ENCODE measurements around the gene SNRNP35.
A peak's percentile ranks its signal among the peaks of the same experiment; 100 is the strongest.

The SNRNP35 gene

DNA sequence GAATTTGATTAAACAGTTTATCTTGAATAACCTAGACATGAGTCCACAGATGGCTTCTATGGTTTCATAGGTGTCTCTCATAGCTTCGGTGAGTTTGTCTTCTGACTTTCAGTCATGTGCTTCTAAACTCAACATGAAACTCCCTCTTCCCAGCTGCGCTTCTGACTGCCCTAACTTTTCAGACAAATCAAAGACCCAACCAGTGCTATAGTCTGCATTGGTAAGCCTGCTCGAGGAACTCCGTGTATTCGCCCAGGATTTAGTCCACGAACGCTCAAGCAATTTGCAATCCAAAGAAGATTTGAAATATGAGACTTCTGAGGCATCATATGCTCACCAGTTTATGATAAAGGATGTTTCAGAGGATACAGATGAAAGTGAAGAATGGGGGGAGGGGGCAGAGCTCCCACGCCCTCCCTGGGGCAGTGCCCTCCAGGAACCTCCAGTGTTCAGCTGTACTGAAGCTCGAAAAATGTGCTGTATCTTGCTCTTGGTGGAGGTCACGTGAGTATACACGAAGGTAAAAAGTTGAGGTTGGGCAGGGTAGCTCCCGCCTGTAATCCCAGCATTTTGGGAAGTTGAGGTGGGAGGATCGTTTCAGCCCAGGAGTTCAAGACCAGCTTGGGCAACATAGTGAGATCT lies 16.3 kb upstream of the SNRNP35 start:
- no peak overlapping the region for H3K9ac ChIP-seq (ENCODE audit: low read length)
- H3K27me3 ChIP-seq (replicated peaks; ENCODE audit: insufficient read depth, low read length): no peaks in the 10 kb centered on the region
- no peaks in the 10 kb centered on the region for H3K9me2 ChIP-seq (replicated peaks; ENCODE audit: insufficient read depth, low read length)
- H3K4me2 ChIP-seq (ENCODE audit: low read depth, low read length): peak overlapping the region; percentile 78
- H3K4me3 ChIP-seq (ENCODE audit: low read length): peak overlapping the region; percentile 30; the same call in 1 of the 2 replicates
- no peaks in the 10 kb centered on the region for H3K79me2 ChIP-seq (ENCODE audit: low read length)
- H3K4me1 ChIP-seq (ENCODE audit: low read length): no peaks in the 10 kb centered on the region
- H4K20me1 ChIP-seq (ENCODE audit: insufficient read depth, low read length): no peaks in the 10 kb centered on the region
- peak overlapping the region; percentile 46; the same call in 1 of the 2 replicates for H2AFZ ChIP-seq (ENCODE audit: low read length)
- no peaks in the 10 kb centered on the region for H3K9me3 ChIP-seq (replicated peaks; ENCODE audit: insufficient read depth, low read length)
- TF ChIP-seq EZH2phosphoT487 (IDR thresholded peaks at IDR 0.05; ENCODE audit: low read length): no peak
- no peak for TF ChIP-seq EZH2 (optimal IDR thresholded peaks at IDR 0.05; ENCODE audit: low read depth, low read length)
- TF ChIP-seq CTCF (IDR thresholded peaks at IDR 0.05; ENCODE audit: low read length): no peak
- H3K36me3 ChIP-seq (replicated peaks; ENCODE audit: insufficient read depth, low read length): no peaks in the 10 kb centered on the region
- H3K27ac ChIP-seq (ENCODE audit: low read length): peak overlapping the region; percentile 61; the same call in 1 of the 2 replicates
- DNase-seq: peak; percentile 63
- H3F3A ChIP-seq (ENCODE audit: insufficient read depth, low read length): peaks cover 7% of the 10 kb centered on the region

DNA sequence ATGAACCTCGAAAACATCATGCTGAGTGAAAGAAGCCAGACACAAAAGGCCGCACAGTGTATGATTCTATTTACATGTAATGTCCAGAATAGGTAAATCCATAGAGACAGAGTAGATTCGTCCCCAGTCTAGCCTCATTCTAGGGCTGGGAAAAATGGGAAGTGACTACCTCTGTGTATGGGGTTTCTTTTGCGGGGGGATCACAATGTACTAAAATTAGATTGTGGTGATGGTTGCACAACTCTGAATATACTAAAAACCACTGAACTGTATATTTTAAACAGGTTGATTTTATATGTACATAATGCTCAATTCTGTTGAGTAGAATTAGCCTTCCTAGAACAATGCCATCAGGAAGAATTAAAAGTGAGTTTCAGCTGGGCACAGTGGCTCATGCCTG lies 15.2 kb upstream of the SNRNP35 start:
- TF ChIP-seq EZH2phosphoT487 (IDR thresholded peaks at IDR 0.05; ENCODE audit: low read length) (no peak), CTCF (IDR thresholded peaks at IDR 0.05; ENCODE audit: low read length) (no peak), EZH2 (optimal IDR thresholded peaks at IDR 0.05; ENCODE audit: low read depth, low read length) (no peak)
- H3F3A ChIP-seq (ENCODE audit: insufficient read depth, low read length): peaks cover 7% of the 10 kb centered on the region
- H3K4me2 ChIP-seq (ENCODE audit: low read depth, low read length): no peak overlapping the region
- no peak overlapping the region for H2AFZ ChIP-seq (ENCODE audit: low read length)
- H3K9me3 ChIP-seq (replicated peaks; ENCODE audit: insufficient read depth, low read length): no peaks in the 10 kb centered on the region
- H3K27ac ChIP-seq (ENCODE audit: low read length): no peak overlapping the region
- no peaks in the 10 kb centered on the region for H3K9me2 ChIP-seq (replicated peaks; ENCODE audit: insufficient read depth, low read length)
- H3K79me2 ChIP-seq (ENCODE audit: low read length): no peaks in the 10 kb centered on the region
- no peaks in the 10 kb centered on the region for H4K20me1 ChIP-seq (ENCODE audit: insufficient read depth, low read length)
- no peaks in the 10 kb centered on the region for H3K36me3 ChIP-seq (replicated peaks; ENCODE audit: insufficient read depth, low read length)
- DNase-seq: no peak
- H3K4me1 ChIP-seq (ENCODE audit: low read length): no peaks in the 10 kb centered on the region
- no peak overlapping the region for H3K9ac ChIP-seq (ENCODE audit: low read length)
- no peak overlapping the region for H3K4me3 ChIP-seq (ENCODE audit: low read length)
- no peaks in the 10 kb centered on the region for H3K27me3 ChIP-seq (replicated peaks; ENCODE audit: insufficient read depth, low read length)

- Histone ChIP-seq H3K4me1 (ENCODE audit: low read length) (no peaks in the 10 kb centered on the region), H3K79me2 (ENCODE audit: low read length) (no peaks in the 10 kb centered on the region), H3K36me3 (replicated peaks; ENCODE audit: insufficient read depth, low read length) (no peaks in the 10 kb centered on the region), H2AFZ (ENCODE audit: low read length) (no peak overlapping the region), H3F3A (ENCODE audit: insufficient read depth, low read length) (peaks cover 7% of the 10 kb centered on the region), H3K27ac (ENCODE audit: low read length) (no peak overlapping the region), H3K27me3 (replicated peaks; ENCODE audit: insufficient read depth, low read length) (no peaks in the 10 kb centered on the region), H3K9me3 (replicated peaks; ENCODE audit: insufficient read depth, low read length) (no peaks in the 10 kb centered on the region), H3K4me3 (ENCODE audit: low read length) (no peak overlapping the region), H3K9me2 (replicated peaks; ENCODE audit: insufficient read depth, low read length) (no peaks in the 10 kb centered on the region), H3K4me2 (ENCODE audit: low read depth, low read length) (no peak overlapping the region), H3K9ac (ENCODE audit: low read length) (no peak overlapping the region), H4K20me1 (ENCODE audit: insufficient read depth, low read length) (no peaks in the 10 kb centered on the region)
- TF ChIP-seq EZH2phosphoT487 (IDR thresholded peaks at IDR 0.05; ENCODE audit: low read length): no peak
- no peak for TF ChIP-seq EZH2 (optimal IDR thresholded peaks at IDR 0.05; ENCODE audit: low read depth, low read length)
- no peak for TF ChIP-seq CTCF (IDR thresholded peaks at IDR 0.05; ENCODE audit: low read length)
- DNase-seq: no peak
These were observed 13.6 kb upstream of the SNRNP35 start for GRCh38 chr12:123444092-123445026.
